HG02852 (cell line): Measurements from ENCODE around the gene CCPG1.
A peak's percentile ranks its signal among the peaks of the same experiment; 100 is the strongest.

Experiments
- ATAC-seq: cut with Tn5 transposase; IDR thresholded peaks from one replicate; pipeline ENCODE4 v1.9.1; 2021; ENCODE audit warnings: mild to moderate bottlenecking, moderate library complexity; ENCODE audit not compliant: unreplicated experiment

Gene CCPG1

GRCh38 chr15:55383687-55384086, 24.5 kb downstream of the CCPG1 start:
- no peak for ATAC-seq

GRCh38 chr15:55381595-55381994, 26.6 kb downstream of the CCPG1 start:
- ATAC-seq, result no peak

- ATAC-seq, result no peak
Measured at GRCh38 chr15:55379095-55379494, 29.1 kb downstream of the CCPG1 start.

GRCh38 chr15:55372701-55373440, 35.3 kb downstream of the CCPG1 start:
- peak; percentile 59 for ATAC-seq

GRCh38 chr15:55366981-55367380, 41.2 kb downstream of the CCPG1 start:
- no peak for ATAC-seq

GRCh38 chr15:55362641-55363040, 45.5 kb downstream of the CCPG1 start:
- ATAC-seq, result no peak

- no peak for ATAC-seq
Measured at GRCh38 chr15:55361048-55361447, 47.1 kb downstream of the CCPG1 start.

- ATAC-seq, result no peak
Measured at GRCh38 chr15:55360256-55360655, 47.9 kb downstream of the CCPG1 start.

GRCh38 chr15:55358471-55358870, 49.7 kb downstream of the CCPG1 start:
- no peak for ATAC-seq

GRCh38 chr15:55357774-55358173, 50.4 kb downstream of the CCPG1 start:
- ATAC-seq, result no peak

- no peak for ATAC-seq
Measured at GRCh38 chr15:55356985-55357585, 51.1 kb downstream of the CCPG1 start.

GRCh38 chr15:55353025-55353424, 55.1 kb downstream of the CCPG1 start:
- ATAC-seq, result no peak

- no peak for ATAC-seq
Measured at GRCh38 chr15:55349282-55349681, 58.9 kb downstream of the CCPG1 start.

GRCh38 chr15:55348281-55348778, 59.8 kb downstream of the CCPG1 start:
- no peak for ATAC-seq

- no peak for ATAC-seq
Measured at GRCh38 chr15:55344206-55344605, 64.0 kb downstream of the CCPG1 start.

GRCh38 chr15:55343168-55343567, 65.0 kb downstream of the CCPG1 start:
- no peak for ATAC-seq

- no peak for ATAC-seq
Measured at GRCh38 chr15:55337160-55337559, 71.0 kb downstream of the CCPG1 start.

GRCh38 chr15:55334997-55335396, 73.2 kb downstream of the CCPG1 start:
- no peak for ATAC-seq

- ATAC-seq, result no peak
Measured at GRCh38 chr15:55334371-55334770, 73.8 kb downstream of the CCPG1 start.

GRCh38 chr15:55327387-55327786, 80.8 kb downstream of the CCPG1 start:
- no peak for ATAC-seq

GRCh38 chr15:55322467-55322866, 85.7 kb downstream of the CCPG1 start:
- ATAC-seq, result no peak

GRCh38 chr15:55320963-55321362, 87.2 kb downstream of the CCPG1 start:
- no peak for ATAC-seq

- ATAC-seq, result no peak
Measured at GRCh38 chr15:55320238-55320550, 88.0 kb downstream of the CCPG1 start.
